H1 (cell line): ENCODE data around the gene SPAG8.

Experiments used
- ATF3 ChIP-seq: IDR thresholded peaks from 2 replicates; pipeline ENCODE4 v1.6.1; 2011; ENCODE audit warnings: low read depth, mild to moderate bottlenecking, low read length; ENCODE audit not compliant: insufficient read depth
- CTCF ChIP-seq, 3 experiments: IDR thresholded peaks; 1 replicate in 2 of 3; 2 replicates in 1 of 3; pipeline versions ENCODE4 v1.5.1 to v1.6.1; 2011; ENCODE audit warnings: low read length in 3 of 3, mild to moderate bottlenecking in 3 of 3, inconsistent platforms in 2 of 3, low read depth in 1 of 3, moderate library complexity in 1 of 3; ENCODE audit not compliant: insufficient read depth in 1 of 3; ENCODE audit errors: control extremely low read depth in 1 of 3
- NRF1 ChIP-seq: IDR thresholded peaks from 2 replicates; pipeline ENCODE4 v1.6.1; 2011; ENCODE audit warnings: mild to moderate bottlenecking, low read depth, low read length, improper control_type of control experiment

DNA sequence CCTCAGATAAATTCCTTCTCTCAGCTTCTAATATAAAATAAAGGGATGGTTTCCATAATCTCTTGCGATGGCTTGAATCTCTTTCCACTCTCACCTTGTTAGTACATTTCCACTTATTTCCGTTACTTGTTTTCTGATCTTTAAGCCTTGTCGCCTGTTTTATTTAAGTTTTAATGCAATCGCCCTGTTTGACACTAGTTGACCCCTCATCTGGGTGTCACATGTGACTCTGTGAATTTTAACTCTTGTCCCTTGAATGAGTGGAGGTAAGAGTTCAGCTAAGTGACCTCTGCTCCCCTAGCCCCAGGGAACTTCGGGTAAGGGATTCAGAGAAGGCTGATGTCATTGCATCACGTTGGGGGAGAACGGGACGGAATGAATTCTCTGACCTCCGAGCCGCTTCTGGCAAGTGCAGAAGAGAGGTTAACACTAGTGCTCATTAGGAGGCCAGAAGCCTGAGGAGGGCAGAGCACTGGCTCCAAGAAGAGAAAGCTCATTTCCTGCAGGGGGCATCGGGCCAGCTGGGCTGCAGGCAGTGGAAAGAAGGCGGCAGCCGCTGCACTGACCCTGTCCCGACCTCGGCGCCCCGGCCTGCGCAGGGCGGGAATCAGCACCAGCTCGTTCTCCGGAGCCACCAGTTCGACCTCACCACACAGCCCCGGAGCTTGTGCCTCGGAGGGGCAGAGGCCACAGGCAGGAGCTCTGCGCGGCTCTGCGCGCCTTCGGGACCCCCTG, 2.2 kb upstream of the SPAG8 start:
- peak; percentile 24; the same call in 1 of the 2 replicates for TF ChIP-seq NRF1
- TF ChIP-seq ATF3: no peak
- TF ChIP-seq CTCF (IDR thresholded peaks at IDR 0.05; ENCODE audit: control extremely low read depth in 1 of 3, insufficient read depth in 1 of 3, low read depth in 1 of 3, low read length in 3 of 3): peak; percentile 50 to 55 (median 51)
